SK-N-SH (cell line): ENCODE data around the gene SLC7A7. TPM values are rescaled to one million over a fixed set of nuclear protein-coding genes. Genes with fewer than 3 reads are reported as not detected.
"Not testable (repeated sequence)": the region's sequence is repeated elsewhere in the genome, so short reads cannot be mapped to it uniquely, and the experiment has no call there.

Source experiments
- CTCF ChIA-PET: fragments of 300-600, 350-600 bp; formaldehyde crosslinking; extraction: SDS; loops from one replicate; lab custom pipeline; 2021; lab: Yijun Ruan, JAX
- POLR2A ChIA-PET: fragments of 350-600 bp; sonication (Branson Sonifier 250); formaldehyde crosslinking; extraction: SDS; loops from one replicate; lab custom pipeline; 2020; ENCODE audit warnings: antibody characterized with exemption, inconsistent platforms; lab: Yijun Ruan, JAX
- DNase-seq: peaks from one replicate; pipeline ENCODE4 v3.0.0; 2012
- H2AFZ ChIP-seq: fragments of 200-600 bp; sonication (generic); 2 replicates; pipeline ENCODE4 v1.8.1; 2016; ENCODE audit warnings: antibody characterized with exemption, mild to moderate bottlenecking, low read depth
- H3F3A ChIP-seq: fragments of 200-600 bp; sonication (generic); replicated peaks from 2 replicates; pipeline ENCODE3; 2016; ENCODE audit warnings: antibody characterized with exemption, mild to moderate bottlenecking; ENCODE audit not compliant: insufficient read depth
- H3K27ac ChIP-seq, 2 experiments: fragments of 200-500 bp in 1 of 2; fragments of 200-600 bp in 1 of 2; sonication (Bioruptor generic) in 1 of 2; sonication (generic), shearing (Covaris generic) in 1 of 2; 2 replicates each; pipeline versions ENCODE4 v1.5.1 to v1.6.1; 2014 to 2016; ENCODE audit warnings: low read depth in 2 of 2, inconsistent platforms in 1 of 2, low read length in 1 of 2, mild to moderate bottlenecking in 1 of 2, mixed read lengths in 1 of 2
- H3K27me3 ChIP-seq: fragments of 200-600 bp; sonication (generic), shearing (Covaris generic); 2 replicates; pipeline ENCODE4 v1.6.1; 2016; ENCODE audit warnings: mixed run types; ENCODE audit not compliant: insufficient read depth
- H3K36me3 ChIP-seq, 2 experiments: fragments of 200-500 bp in 1 of 2; fragments of 200-600 bp in 1 of 2; sonication (Bioruptor generic) in 1 of 2; sonication (generic) in 1 of 2; replicated peaks in 1 of 2; 2 replicates each; pipeline versions ENCODE3 to v1.5.1; 2014 to 2016; ENCODE audit warnings: low read length in 1 of 2, mild to moderate bottlenecking in 1 of 2; ENCODE audit not compliant: insufficient read depth in 2 of 2, control insufficient read depth in 1 of 2
- H3K4me1 ChIP-seq, 2 experiments: fragments of 200-500 bp in 1 of 2; fragments of 200-600 bp in 1 of 2; sonication (Bioruptor generic) in 1 of 2; sonication (generic), shearing (Covaris generic) in 1 of 2; 2 replicates each; pipeline versions ENCODE4 v1.5.1 to v1.6.1; 2014 to 2016; ENCODE audit warnings: low read depth in 1 of 2, low read length in 1 of 2, mixed run types in 1 of 2; ENCODE audit not compliant: insufficient read depth in 2 of 2, control insufficient read depth in 1 of 2
- H3K4me2 ChIP-seq: fragments of 200-600 bp; sonication (generic), shearing (Covaris generic); 2 replicates; pipeline ENCODE4 v1.6.1; 2017; ENCODE audit warnings: mixed run types
- H3K4me3 ChIP-seq, 2 experiments: fragments of 200-500 bp in 1 of 2; fragments of 200-600 bp in 1 of 2; sonication (Bioruptor generic) in 1 of 2; sonication (generic), shearing (Covaris generic) in 1 of 2; 2 replicates each; pipeline versions ENCODE4 v1.5.1 to v1.8.1; 2014 to 2016; ENCODE audit warnings: low read depth in 2 of 2, inconsistent platforms in 1 of 2, low read length in 1 of 2, mild to moderate bottlenecking in 1 of 2, mixed read lengths in 1 of 2, moderate library complexity in 1 of 2
- H3K79me2 ChIP-seq: fragments of 200-600 bp; sonication (generic); 2 replicates; pipeline ENCODE4 v1.8.1; 2017; ENCODE audit warnings: mild to moderate bottlenecking; ENCODE audit not compliant: insufficient read depth
- H3K9ac ChIP-seq: fragments of 200-600 bp; sonication (generic); 2 replicates; pipeline ENCODE4 v1.6.1; 2017; ENCODE audit warnings: mixed run types
- H3K9me2 ChIP-seq: fragments of 200-600 bp; sonication (generic); 2 replicates; pipeline ENCODE4 v1.6.1; 2017; ENCODE audit warnings: mixed run types
- H3K9me3 ChIP-seq: fragments of 200-600 bp; sonication (generic); 2 replicates; pipeline ENCODE4 v1.6.1; 2017; ENCODE audit warnings: mixed run types, mild to moderate bottlenecking, moderate library complexity
- H4K20me1 ChIP-seq: fragments of 200-600 bp; sonication (generic); 2 replicates; pipeline ENCODE4 v1.6.1; 2017; ENCODE audit warnings: mild to moderate bottlenecking, mixed run types; ENCODE audit not compliant: insufficient read depth
- CHD2 ChIP-seq: fragments of 150-350 bp; IDR thresholded peaks from 2 replicates; pipeline ENCODE4 v1.6.1; 2018; ENCODE audit warnings: low read length; ENCODE audit not compliant: partially characterized antibody
- ELF1 ChIP-seq: IDR thresholded peaks from 2 replicates; pipeline ENCODE4 v1.4.0; 2012
- GABPA ChIP-seq: IDR thresholded peaks from 2 replicates; pipeline ENCODE4 v1.4.0; 2012; ENCODE audit warnings: low read depth, mild to moderate bottlenecking
- MAX ChIP-seq: IDR thresholded peaks from 2 replicates; pipeline ENCODE4 v1.4.0; 2012; ENCODE audit warnings: low read depth
- MXI1 ChIP-seq: IDR thresholded peaks from 2 replicates; pipeline ENCODE4 v1.6.1; 2012; ENCODE audit warnings: mild to moderate bottlenecking, low read depth, low read length, improper control_type of control experiment
- NFIC ChIP-seq: IDR thresholded peaks from 2 replicates; pipeline ENCODE4 v1.4.0; 2012; ENCODE audit warnings: borderline replicate concordance
- POLR2AphosphoS5 ChIP-seq: IDR thresholded peaks from 2 replicates; pipeline ENCODE4 v1.6.1; 2012; ENCODE audit warnings: low read depth, low read length
- RAD21 ChIP-seq: IDR thresholded peaks from 2 replicates; pipeline ENCODE4 v1.6.1; 2012; ENCODE audit warnings: mild to moderate bottlenecking, low read length
- REST ChIP-seq: IDR thresholded peaks from 2 replicates; pipeline ENCODE4 v1.6.1; 2012; ENCODE audit warnings: mild to moderate bottlenecking, low read depth, low read length, moderate library complexity
- TAF1 ChIP-seq: IDR thresholded peaks from 2 replicates; pipeline ENCODE4 v1.6.1; 2012; ENCODE audit warnings: low read depth, mild to moderate bottlenecking, low read length, moderate library complexity, borderline replicate concordance
- TCF12 ChIP-seq: IDR thresholded peaks from 2 replicates; pipeline ENCODE4 v1.4.0; 2012
- USF1 ChIP-seq: IDR thresholded peaks from 2 replicates; pipeline ENCODE4 v1.4.0; 2012; ENCODE audit warnings: low read depth, borderline replicate concordance
- YY1 ChIP-seq: IDR thresholded peaks from 2 replicates; pipeline ENCODE4 v1.4.0; 2012; ENCODE audit warnings: low read depth, mild to moderate bottlenecking
- ZBTB33 ChIP-seq: IDR thresholded peaks from 2 replicates; pipeline ENCODE4 v1.4.0; 2012; ENCODE audit warnings: low read depth, borderline replicate concordance
- WGBS: methylation state at CpG from one replicate; pipeline ENCODE4 v1.1.6; 2017; ENCODE audit warnings: low lambda C conversion rate; 5-methylcytosine and 5-hydroxymethylcytosine counted together
- polyA plus RNA-seq, 3 experiments: library from polyadenylated mRNA; depleted of rRNA; stranded (reverse); fragments of >200 nt; gene quantifications; 2 replicates each; pipeline ENCODE4 v1.2.3, GENCODE V29; 2012

SLC7A7 gene
- polyA plus RNA-seq, 1 of the 3 experiments (the other 2 are of a cell fraction) = 0.30 TPM

GRCh38 chr14:22829661-22830442, 14.6 kb upstream of the SLC7A7 start, which contains the start of gene MRPL52:
TSS of gene MRPL52 (plus strand) at chr14:22829887. CDS start at chr14:22829913, 26 bp downstream.
- peak; percentile 98 for TF ChIP-seq CHD2
- peak; percentile 99 for TF ChIP-seq YY1
- TF ChIP-seq MAX = peak; percentile 76
- TF ChIP-seq MXI1 = peak; percentile 87
- TF ChIP-seq POLR2AphosphoS5 = peak; percentile 88
- TF ChIP-seq RAD21 = no peak
- peak; percentile 93 for TF ChIP-seq ELF1
- TF ChIP-seq TCF12 = no peak
- peak; percentile 84 for TF ChIP-seq TAF1
- 0 out of 2 replicates have a peak, but pooled peaks have one; percentile 20 for TF ChIP-seq USF1
- peak; percentile 85 for TF ChIP-seq GABPA
- TF ChIP-seq ZBTB33 = peak; percentile 95
- TF ChIP-seq REST = no peak
- TF ChIP-seq NFIC = no peak
- POLR2A ChIA-PET = interaction anchor here (0.7 to 1.6 kb wide), 4 partner anchors 9 to 496 kb away, joined by 3 to 16 read pairs (median 4); no protein-coding TSS in a partner anchor
- H3K79me2 ChIP-seq = peaks cover 23% of the 10 kb centered on the region
- H3K27me3 ChIP-seq = no peaks in the 10 kb centered on the region
- WGBS = 1% methylated on average over 30 of the region's 41 CpGs
- DNase-seq = peak; percentile 93
- no peaks in the 10 kb centered on the region; a peak in 1 of 4 replicates for H3K4me1 ChIP-seq
- no peaks in the 10 kb centered on the region for H3K9me3 ChIP-seq
- H4K20me1 ChIP-seq = no peaks in the 10 kb centered on the region
- CTCF ChIA-PET = interaction anchor here (0.6 to 19.1 kb wide), 11 partner anchors 10 to 260 kb away, joined by 3 to 472 read pairs (median 3); no protein-coding TSS in a partner anchor
- peaks cover 6% of the 10 kb centered on the region for H3F3A ChIP-seq
- H3K27ac ChIP-seq = peak within 1 kb of the TSS; percentile 45 to 62; a peak in 2 of 4 replicates
- peak within 1 kb of the TSS; percentile 84 for H3K9ac ChIP-seq
- H3K4me3 ChIP-seq = peak within 1 kb of the TSS; percentile 75 to 87
- H3K36me3 ChIP-seq = peaks cover 12 to 24% of the 10 kb centered on the region in 2 experiments
- peak within 1 kb of the TSS; percentile 83 for H3K4me2 ChIP-seq
- H3K9me2 ChIP-seq = no peaks in the 10 kb centered on the region
- H2AFZ ChIP-seq = peak within 1 kb of the TSS; percentile 97

GRCh38 chr14:22829076-22829660, 13.9 kb upstream of the SLC7A7 start:
- peaks cover 23% of the 10 kb centered on the region for H3K79me2 ChIP-seq
- H3K27ac ChIP-seq = peak overlapping the region; percentile 45 to 62; a peak in 2 of 4 replicates
- H3K4me2 ChIP-seq = peak overlapping the region; percentile 83
- peaks cover 10 to 21% of the 10 kb centered on the region in 2 experiments for H3K36me3 ChIP-seq
- WGBS = 84% methylated on average over 12 of the region's 12 CpGs
- H4K20me1 ChIP-seq, H3K27me3 ChIP-seq, DNase-seq, H3F3A ChIP-seq, H3K9me2 ChIP-seq, H3K4me1 ChIP-seq, H3K9me3 ChIP-seq: not testable (repeated sequence)
- ChIA-PET CTCF (interaction anchor here (1.4 to 19.1 kb wide), 4 partner anchors 12 to 259 kb away, joined by 3 to 472 read pairs (median 8); no protein-coding TSS in a partner anchor), POLR2A (interaction anchor here (0.7 kb wide), 1 partner anchor 20 kb away, joined by 5 read pairs; no protein-coding TSS in a partner anchor)
- peak overlapping the region; percentile 75 to 87; a peak in 2 of 4 replicates for H3K4me3 ChIP-seq
- H2AFZ ChIP-seq = peak overlapping the region; percentile 97
- H3K9ac ChIP-seq = peak overlapping the region; percentile 84
